ENCODE measurements around the gene SNTG2. TPM values are rescaled to one million over a fixed set of nuclear protein-coding genes. Genes with fewer than 3 reads are reported as not detected.

The SNTG2 gene
- total RNA-seq, 1 donor from 2014 or later: not detected

- no peak for TF ChIP-seq CTCF (conservative IDR thresholded peaks at IDR 0.05; ENCODE audit: low read depth, low read length)
- H3K4me3 ChIP-seq (ENCODE audit: low read depth, low read length): no peak overlapping the region
- no peak for DNase-seq (ENCODE audit: low read depth)
Observed at GRCh38 chr2:1300284-1300683, 349.6 kb downstream of the SNTG2 start.

GRCh38 chr2:1301056-1301455, 350.4 kb downstream of the SNTG2 start:
- DNase-seq (ENCODE audit: low read depth): no peak
- TF ChIP-seq CTCF (conservative IDR thresholded peaks at IDR 0.05; ENCODE audit: low read depth, low read length): no peak
- no peak overlapping the region for H3K4me3 ChIP-seq (ENCODE audit: low read depth, low read length)

- TF ChIP-seq CTCF (conservative IDR thresholded peaks at IDR 0.05; ENCODE audit: low read depth, low read length): no peak
- no peak for DNase-seq (ENCODE audit: low read depth)
- H3K4me3 ChIP-seq (ENCODE audit: low read depth, low read length): no peak overlapping the region
Observed at GRCh38 chr2:1305342-1306013, 354.8 kb downstream of the SNTG2 start.

- H3K4me3 ChIP-seq (ENCODE audit: low read depth, low read length): no peak overlapping the region
- no peak for DNase-seq (ENCODE audit: low read depth)
- no peak for TF ChIP-seq CTCF (conservative IDR thresholded peaks at IDR 0.05; ENCODE audit: low read depth, low read length)
Observed at GRCh38 chr2:1306014-1306686, 355.5 kb downstream of the SNTG2 start.

GRCh38 chr2:1306687-1307516, 356.3 kb downstream of the SNTG2 start:
- DNase-seq (ENCODE audit: low read depth): no peak

GRCh38 chr2:1307670-1308069, 357.0 kb downstream of the SNTG2 start:
- DNase-seq (ENCODE audit: low read depth): no peak
- no peak overlapping the region for H3K4me3 ChIP-seq (ENCODE audit: low read depth, low read length)
- TF ChIP-seq CTCF (conservative IDR thresholded peaks at IDR 0.05; ENCODE audit: low read depth, low read length): no peak

More at GRCh38 chr2:1306687-1307516, 356.3 kb downstream of the SNTG2 start:
- no peak overlapping the region for H3K4me3 ChIP-seq (ENCODE audit: low read depth, low read length)
- TF ChIP-seq CTCF (conservative IDR thresholded peaks at IDR 0.05; ENCODE audit: low read depth, low read length): no peak

Measured in epithelial cell of proximal tubule (primary cell).